Measurements from ENCODE around the gene PTPN3.

The PTPN3 gene

DNA sequence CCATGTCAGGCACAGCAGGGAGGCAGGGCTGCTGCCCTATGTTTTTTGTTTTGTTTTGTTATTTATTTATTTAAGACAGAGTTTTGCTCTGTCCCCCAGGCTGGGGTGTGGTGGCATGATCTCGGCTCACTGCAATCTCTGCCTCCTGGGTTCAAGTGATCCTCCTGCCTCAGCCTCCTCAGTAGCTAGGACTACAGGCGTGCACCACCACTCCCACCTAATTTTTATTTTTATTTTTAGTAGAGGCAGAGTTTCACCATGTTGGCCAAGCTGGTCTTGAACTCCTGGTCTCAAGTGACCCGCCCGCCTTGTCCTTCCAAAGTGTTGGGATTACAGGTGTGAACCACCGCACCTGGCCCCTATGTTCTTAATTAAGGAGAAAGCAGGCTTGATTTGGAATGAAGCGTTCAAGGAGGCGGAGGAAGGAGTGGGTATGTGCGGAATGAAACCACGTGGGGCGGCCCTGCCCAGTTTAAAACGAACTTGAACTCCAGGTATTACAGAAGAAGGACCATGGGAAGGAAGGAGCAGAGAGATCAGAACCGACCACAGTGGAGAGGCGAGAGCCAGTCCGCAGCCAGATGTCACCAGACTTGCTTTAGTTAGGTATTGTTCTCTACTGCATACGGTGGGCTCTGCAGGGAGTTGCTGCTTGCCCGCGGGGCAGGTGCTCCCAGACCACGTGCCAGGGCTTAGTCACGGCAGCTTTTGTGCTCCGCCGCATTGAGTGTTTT lies 142.4 kb downstream of the PTPN3 start:
- no peak overlapping the region for H3K4me3 ChIP-seq (replicated peaks in 1 of 2; ENCODE audit: low read depth in 2 of 2, low read length in 2 of 2)
- TF ChIP-seq CTCF (IDR thresholded peaks at IDR 0.05; ENCODE audit: low read depth, low read length), result no peak
- DNase-seq (ENCODE audit: low read depth in 2 of 2), result no peak

DNA sequence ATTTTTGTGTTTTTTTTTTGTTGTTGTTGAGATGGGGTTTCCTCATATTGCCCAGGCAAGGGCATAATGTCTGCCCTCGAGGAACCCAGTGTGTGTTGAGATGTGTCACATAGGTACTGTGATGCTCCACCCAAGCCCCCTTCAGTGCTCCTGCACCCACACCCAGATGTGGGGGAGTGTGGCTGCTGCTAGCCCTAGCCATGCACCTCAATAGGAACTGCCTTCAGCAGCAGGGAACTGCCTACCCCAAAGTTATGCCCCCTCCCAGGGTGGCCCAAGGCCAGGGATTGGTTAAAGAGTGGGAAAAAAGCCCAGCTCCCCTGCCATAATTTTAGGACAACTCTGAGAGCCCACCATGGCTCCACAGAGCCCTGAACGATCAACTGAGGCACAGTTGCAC lies 143.9 kb downstream of the PTPN3 start:
- H3K4me3 ChIP-seq (replicated peaks in 1 of 2; ENCODE audit: low read depth in 2 of 2, low read length in 2 of 2), result no peak overlapping the region
- TF ChIP-seq CTCF (IDR thresholded peaks at IDR 0.05; ENCODE audit: low read depth, low read length), result no peak
- DNase-seq (ENCODE audit: low read depth in 2 of 2), result no peak

GRCh38 chr9:109351032-109351431 lies 147.1 kb downstream of the PTPN3 start:
- DNase-seq (ENCODE audit: low read depth in 2 of 2), result no peak
- TF ChIP-seq CTCF (IDR thresholded peaks at IDR 0.05; ENCODE audit: low read depth, low read length), result no peak
- H3K4me3 ChIP-seq (replicated peaks in 1 of 2; ENCODE audit: low read depth in 2 of 2, low read length in 2 of 2), result no peak overlapping the region

- H3K4me3 ChIP-seq (replicated peaks in 1 of 2; ENCODE audit: low read depth in 2 of 2, low read length in 2 of 2), result no peak overlapping the region
- DNase-seq (ENCODE audit: low read depth in 2 of 2), result peak; percentile 91 to 93
- TF ChIP-seq CTCF (IDR thresholded peaks at IDR 0.05; ENCODE audit: low read depth, low read length), result no peak
Observed at GRCh38 chr9:109349421-109349846, 148.7 kb downstream of the PTPN3 start.

GRCh38 chr9:109346904-109347303 lies 151.2 kb downstream of the PTPN3 start:
- no peak for DNase-seq (ENCODE audit: low read depth in 2 of 2)
- TF ChIP-seq CTCF (IDR thresholded peaks at IDR 0.05; ENCODE audit: low read depth, low read length), result no peak

GRCh38 chr9:109344866-109345265 lies 153.2 kb downstream of the PTPN3 start:
- H3K4me3 ChIP-seq (replicated peaks in 1 of 2; ENCODE audit: low read depth in 2 of 2, low read length in 2 of 2), result no peak overlapping the region
- no peak for DNase-seq (ENCODE audit: low read depth in 2 of 2)
- TF ChIP-seq CTCF (IDR thresholded peaks at IDR 0.05; ENCODE audit: low read depth, low read length), result no peak

More at GRCh38 chr9:109346904-109347303, 151.2 kb downstream of the PTPN3 start:
- no peak overlapping the region for H3K4me3 ChIP-seq (replicated peaks in 1 of 2; ENCODE audit: low read depth in 2 of 2, low read length in 2 of 2)

GRCh38 chr9:109342878-109343277 lies 155.2 kb downstream of the PTPN3 start:
- no peak for DNase-seq (ENCODE audit: low read depth in 2 of 2)
- no peak for TF ChIP-seq CTCF (IDR thresholded peaks at IDR 0.05; ENCODE audit: low read depth, low read length)
- H3K4me3 ChIP-seq (replicated peaks in 1 of 2; ENCODE audit: low read depth in 2 of 2, low read length in 2 of 2), result no peak overlapping the region

Measured in cardiac fibroblast (primary cell).